ENCODE data around the gene TBC1D4. TPM values are rescaled to one million over a fixed set of nuclear protein-coding genes. Genes with fewer than 3 reads are reported as not detected.

The TBC1D4 gene
- 6.7 and 7.1 TPM in 2 replicates for total RNA-seq (2014; rRNA removed; shearing (Covaris generic))

- peak; percentile 92 for DNase-seq (ENCODE audit: low read depth)
Measured at GRCh38 chr13:75482070-75482819, at the start of gene TBC1D4. Gene TBC1D4, minus strand, starts transcription at chr13:75482169. Its CDS starts 402 bp downstream, at chr13:75481767.

- no peak for DNase-seq (ENCODE audit: low read depth)
Measured at GRCh38 chr13:75530549-75530961, 48.6 kb upstream of the TBC1D4 start.

- no peak for DNase-seq (ENCODE audit: low read depth)
Measured at GRCh38 chr13:75521956-75522355, 40.0 kb upstream of the TBC1D4 start.

- no peak for DNase-seq (ENCODE audit: low read depth)
Measured at GRCh38 chr13:75518439-75519088, 36.6 kb upstream of the TBC1D4 start.

GRCh38 chr13:75514080-75514995, 32.4 kb upstream of the TBC1D4 start:
- DNase-seq (ENCODE audit: low read depth) = no peak

- DNase-seq (ENCODE audit: low read depth) = no peak
Measured at GRCh38 chr13:75513271-75513670, 31.3 kb upstream of the TBC1D4 start.

- no peak for DNase-seq (ENCODE audit: low read depth)
Measured at GRCh38 chr13:75512253-75512652, 30.3 kb upstream of the TBC1D4 start.

GRCh38 chr13:75511051-75511625, 29.2 kb upstream of the TBC1D4 start:
- no peak for DNase-seq (ENCODE audit: low read depth)

GRCh38 chr13:75508002-75508548, 26.1 kb upstream of the TBC1D4 start:
- DNase-seq (ENCODE audit: low read depth) = no peak

GRCh38 chr13:75507027-75508001, 25.3 kb upstream of the TBC1D4 start:
- no peak for DNase-seq (ENCODE audit: low read depth)

- no peak for DNase-seq (ENCODE audit: low read depth)
Measured at GRCh38 chr13:75506018-75506417, 24.0 kb upstream of the TBC1D4 start.

GRCh38 chr13:75505327-75505726, 23.4 kb upstream of the TBC1D4 start:
- no peak for DNase-seq (ENCODE audit: low read depth)

GRCh38 chr13:75495938-75496337, 14.0 kb upstream of the TBC1D4 start:
- no peak for DNase-seq (ENCODE audit: low read depth)

- DNase-seq (ENCODE audit: low read depth) = no peak
Measured at GRCh38 chr13:75494491-75494890, 12.5 kb upstream of the TBC1D4 start.

- DNase-seq (ENCODE audit: low read depth) = no peak
Measured at GRCh38 chr13:75493156-75493555, 11.2 kb upstream of the TBC1D4 start.

GRCh38 chr13:75492389-75492788, 10.4 kb upstream of the TBC1D4 start:
- no peak for DNase-seq (ENCODE audit: low read depth)

- DNase-seq (ENCODE audit: low read depth) = no peak
Measured at GRCh38 chr13:75491376-75491775, 9.4 kb upstream of the TBC1D4 start.

- DNase-seq (ENCODE audit: low read depth) = peak; percentile 31
Measured at GRCh38 chr13:75489502-75490263, 7.7 kb upstream of the TBC1D4 start.
